K562 (cell line): ENCODE data around the gene PDLIM5. TPM values are rescaled to one million over a fixed set of nuclear protein-coding genes. Genes with fewer than 3 reads are reported as not detected.

ENCODE experiments used
- ARHGAP35 ChIP-seq: fragments of 450-650 bp; IDR thresholded peaks from 2 replicates; pipeline ENCODE4 v1.6.1; 2018; ENCODE audit not compliant: partially characterized antibody
- CBFA2T2 ChIP-seq: fragments of 450-650 bp; conservative IDR thresholded peaks from 2 replicates; pipeline ENCODE4 v1.6.1; 2017; ENCODE audit warnings: mild to moderate bottlenecking
- DIDO1 ChIP-seq: fragments of 450-650 bp; IDR thresholded peaks from 2 replicates; pipeline ENCODE4 v1.6.1; 2016; ENCODE audit warnings: low read depth, missing biosample characterization, missing genetic modification characterization
- EP400 ChIP-seq: fragments of 450-650 bp; IDR thresholded peaks from 2 replicates; pipeline ENCODE4 v1.6.1; 2017; ENCODE audit warnings: antibody characterized with exemption, mild to moderate bottlenecking, moderate library complexity
- MEF2D ChIP-seq: conservative IDR thresholded peaks from 2 replicates; pipeline ENCODE4 v1.6.1; 2016; ENCODE audit warnings: low read depth, missing genetic modification characterization, missing compliant biosample characterization
- MYNN ChIP-seq, 2 experiments: sonication (generic); formaldehyde crosslinking in 1 of 2; IDR thresholded peaks; 2 replicates each; pipeline versions ENCODE4 v1.5.0 to v1.6.1; 2016 to 2020; ENCODE audit warnings: antibody characterized with exemption in 1 of 2, missing genetic modification reagents in 1 of 2
- NFIX ChIP-seq: fragments of 250-450 bp; sonication (Bioruptor Pico); IDR thresholded peaks from 2 replicates; pipeline ENCODE4 v1.4.0; 2020; ENCODE audit warnings: low read depth, mild to moderate bottlenecking, moderate library complexity
- NONO ChIP-seq, 2 experiments: fragments of 200-400 bp in 1 of 2; fragments of 450-650 bp in 1 of 2; formaldehyde crosslinking in 1 of 2; IDR thresholded peaks; 2 replicates each; pipeline ENCODE4 v1.6.1; 2017; ENCODE audit warnings: low read depth in 2 of 2, mild to moderate bottlenecking in 2 of 2, moderate library complexity in 2 of 2, low read length in 1 of 2
- PCBP1 ChIP-seq: fragments of 200-400 bp; formaldehyde crosslinking; IDR thresholded peaks from 2 replicates; pipeline ENCODE4 v1.6.1; 2018; ENCODE audit warnings: mild to moderate bottlenecking, low read depth, low read length; ENCODE audit not compliant: poor library complexity, severe bottlenecking
- PCBP2 ChIP-seq: fragments of 200-400 bp; formaldehyde crosslinking; IDR thresholded peaks from 2 replicates; pipeline ENCODE4 v1.6.1; 2018; ENCODE audit warnings: low read length, low read depth, mild to moderate bottlenecking, moderate library complexity; ENCODE audit not compliant: poor library complexity, severe bottlenecking
- POLR3A ChIP-seq: IDR thresholded peaks from 2 replicates; pipeline ENCODE4 v1.6.1; 2011; ENCODE audit warnings: borderline replicate concordance, mild to moderate bottlenecking, moderate library complexity; ENCODE audit not compliant: insufficient read length, insufficient read depth; ENCODE audit errors: extremely low read depth
- RBFOX2 ChIP-seq: fragments of 200-400 bp; formaldehyde crosslinking; IDR thresholded peaks from 2 replicates; pipeline ENCODE4 v1.6.1; 2017; ENCODE audit warnings: low read depth, mild to moderate bottlenecking, low read length, moderate library complexity
- SOX6 ChIP-seq: fragments of 450-650 bp; IDR thresholded peaks from 2 replicates; pipeline ENCODE4 v1.6.1; 2014; ENCODE audit warnings: mild to moderate bottlenecking
- SRSF1 ChIP-seq: fragments of 200-400 bp; formaldehyde crosslinking; IDR thresholded peaks from 2 replicates; pipeline ENCODE4 v1.6.1; 2017; ENCODE audit warnings: mild to moderate bottlenecking, low read depth, low read length, moderate library complexity
- TAF15 ChIP-seq: fragments of 200-400 bp; formaldehyde crosslinking; IDR thresholded peaks from 2 replicates; pipeline ENCODE4 v1.6.1; 2017; ENCODE audit warnings: mild to moderate bottlenecking, low read depth, low read length, moderate library complexity
- TEAD1 ChIP-seq, 2 experiments: fragments of 450-650 bp in 1 of 2; sonication (generic) in 1 of 2; formaldehyde crosslinking; IDR thresholded peaks; 2 replicates each; pipeline versions ENCODE4 v1.4.0 to v1.8.0; 2020 to 2022; ENCODE audit warnings: mild to moderate bottlenecking in 2 of 2, missing genetic modification reagents in 1 of 2
- ZFPM2 ChIP-seq: fragments of 250-450 bp; sonication (Bioruptor Pico); IDR thresholded peaks from 2 replicates; pipeline ENCODE4 v1.5.1; 2022; ENCODE audit warnings: mild to moderate bottlenecking
- ZNF586 ChIP-seq: fragments of 450-650 bp; formaldehyde crosslinking; conservative IDR thresholded peaks from 2 replicates; pipeline ENCODE4 v1.4.0; 2020; ENCODE audit warnings: mild to moderate bottlenecking, moderate library complexity
- polyA plus RNA-seq, 8 experiments: library from polyadenylated mRNA; depleted of rRNA in 4 of 8; stranded (reverse) in 5 of 8; unstranded in 3 of 8; fragments of >200 nt; fragmentation: Nextera tagmentation in 2 of 8; fragmentation: Illumina TruSeq in 1 of 8; extraction: Ambion mirVana in 2 of 8; extraction: Trizol in 1 of 8; gene quantifications; 2 replicates each; pipeline versions ENCODE4 v1.2.1 to v1.2.3, GENCODE V29; 2011 to 2014; ENCODE audit warnings: inconsistent platforms in 1 of 8, missing spikeins in 1 of 8
- total RNA-seq, 7 experiments: library from RNA; depleted of rRNA in 6 of 7; stranded (reverse); fragments of >200 nt in 6 of 7; fragmentation: Illumina TruSeq in 2 of 7; extraction: Trizol in 2 of 7; gene quantifications; 2 replicates each; pipeline versions ENCODE4 v1.2.1 to v1.2.3, GENCODE V29; 2011 to 2021; ENCODE audit warnings: low replicate concordance in 1 of 7
- TF ChIP-seq, protein P1 (sequence below): IDR thresholded peaks from 3 replicates; pipeline ENCODE4 v1.6.1; 2011; ENCODE audit warnings: borderline replicate concordance, mild to moderate bottlenecking; ENCODE audit not compliant: insufficient read length, insufficient read depth
- TF ChIP-seq, protein P2 (sequence below): fragments of 250-450 bp; sonication (Bioruptor Pico); IDR thresholded peaks from 2 replicates; pipeline ENCODE4 v1.4.0; 2020; ENCODE audit warnings: mild to moderate bottlenecking, moderate library complexity, borderline replicate concordance
- TF ChIP-seq, protein P3 (sequence below): fragments of 450-650 bp; IDR thresholded peaks from 2 replicates; pipeline ENCODE4 v1.6.1; 2018; ENCODE audit not compliant: partially characterized antibody

Gene PDLIM5
- total and polyA plus RNA-seq, 9 of the 15 experiments (the other 6 are each of a cell fraction or from before 2014, with no cell fraction given) = 36.9 to 127 (median 62.5) TPM

DNA sequence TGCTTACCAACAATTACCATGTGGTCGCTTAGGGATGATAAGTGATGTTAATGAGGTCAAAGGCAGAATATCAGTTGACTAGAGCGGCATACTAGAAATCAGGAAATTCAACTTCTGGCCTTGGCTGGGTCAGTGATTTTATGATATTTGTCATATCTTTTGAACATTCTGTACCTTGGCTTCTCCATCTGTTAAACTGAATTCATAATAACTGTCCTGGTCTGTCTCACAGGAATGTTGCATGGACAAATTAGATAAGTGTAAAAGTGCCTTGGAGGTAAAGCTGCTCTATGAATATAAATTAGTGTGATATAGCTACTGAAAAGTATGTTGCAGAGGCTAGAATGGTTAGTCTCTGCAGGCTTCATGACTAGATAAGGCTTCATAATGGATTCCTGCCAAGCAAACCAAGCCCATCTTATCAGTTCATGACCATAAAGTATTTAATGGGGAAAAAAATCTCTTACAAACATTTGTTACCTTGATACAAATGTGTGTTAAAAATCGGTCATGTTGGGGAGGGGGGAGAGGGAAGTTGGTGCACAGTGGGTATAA is 201.4 kb downstream of the PDLIM5 start (continued):
- TF ChIP-seq TAF15 (no peak), RBFOX2 (no peak), ARHGAP35 (no peak), SRSF1 (no peak), POLR3A (no peak), PCBP1 (no peak), NONO (IDR thresholded peaks at IDR 0.05; ENCODE audit: low read depth in 2 of 2, low read length in 1 of 2) (no peak), SOX6 (peak; percentile 49; the same call in 1 of the 2 replicates), MYNN (IDR thresholded peaks at IDR 0.05) (no peak), MYNN (CRISPR knock-in tag; IDR thresholded peaks at IDR 0.05) (no peak), NFIX (CRISPR knock-in tag) (no peak), MEF2D (tag) (no peak), DIDO1 (tag) (no peak), TEAD1 (CRISPR knock-in tag; IDR thresholded peaks at IDR 0.05) (0 out of 4 replicates have a peak, but pooled peaks of 1 of the 2 experiments have one; percentile 32), PCBP2 (no peak), EP400 (no peak), ZFPM2 (no peak), CBFA2T2 (peak; percentile 85), ZNF586 (CRISPR knock-in tag) (no peak)
- TF ChIP-seq, protein P1, sequence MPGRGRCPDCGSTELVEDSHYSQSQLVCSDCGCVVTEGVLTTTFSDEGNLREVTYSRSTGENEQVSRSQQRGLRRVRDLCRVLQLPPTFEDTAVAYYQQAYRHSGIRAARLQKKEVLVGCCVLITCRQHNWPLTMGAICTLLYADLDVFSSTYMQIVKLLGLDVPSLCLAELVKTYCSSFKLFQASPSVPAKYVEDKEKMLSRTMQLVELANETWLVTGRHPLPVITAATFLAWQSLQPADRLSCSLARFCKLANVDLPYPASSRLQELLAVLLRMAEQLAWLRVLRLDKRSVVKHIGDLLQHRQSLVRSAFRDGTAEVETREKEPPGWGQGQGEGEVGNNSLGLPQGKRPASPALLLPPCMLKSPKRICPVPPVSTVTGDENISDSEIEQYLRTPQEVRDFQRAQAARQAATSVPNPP = no peak
- TF ChIP-seq, protein P2, sequence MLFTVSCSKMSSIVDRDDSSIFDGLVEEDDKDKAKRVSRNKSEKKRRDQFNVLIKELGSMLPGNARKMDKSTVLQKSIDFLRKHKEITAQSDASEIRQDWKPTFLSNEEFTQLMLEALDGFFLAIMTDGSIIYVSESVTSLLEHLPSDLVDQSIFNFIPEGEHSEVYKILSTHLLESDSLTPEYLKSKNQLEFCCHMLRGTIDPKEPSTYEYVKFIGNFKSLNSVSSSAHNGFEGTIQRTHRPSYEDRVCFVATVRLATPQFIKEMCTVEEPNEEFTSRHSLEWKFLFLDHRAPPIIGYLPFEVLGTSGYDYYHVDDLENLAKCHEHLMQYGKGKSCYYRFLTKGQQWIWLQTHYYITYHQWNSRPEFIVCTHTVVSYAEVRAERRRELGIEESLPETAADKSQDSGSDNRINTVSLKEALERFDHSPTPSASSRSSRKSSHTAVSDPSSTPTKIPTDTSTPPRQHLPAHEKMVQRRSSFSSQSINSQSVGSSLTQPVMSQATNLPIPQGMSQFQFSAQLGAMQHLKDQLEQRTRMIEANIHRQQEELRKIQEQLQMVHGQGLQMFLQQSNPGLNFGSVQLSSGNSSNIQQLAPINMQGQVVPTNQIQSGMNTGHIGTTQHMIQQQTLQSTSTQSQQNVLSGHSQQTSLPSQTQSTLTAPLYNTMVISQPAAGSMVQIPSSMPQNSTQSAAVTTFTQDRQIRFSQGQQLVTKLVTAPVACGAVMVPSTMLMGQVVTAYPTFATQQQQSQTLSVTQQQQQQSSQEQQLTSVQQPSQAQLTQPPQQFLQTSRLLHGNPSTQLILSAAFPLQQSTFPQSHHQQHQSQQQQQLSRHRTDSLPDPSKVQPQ (CRISPR knock-in tag) = no peak
- TF ChIP-seq, protein P3, sequence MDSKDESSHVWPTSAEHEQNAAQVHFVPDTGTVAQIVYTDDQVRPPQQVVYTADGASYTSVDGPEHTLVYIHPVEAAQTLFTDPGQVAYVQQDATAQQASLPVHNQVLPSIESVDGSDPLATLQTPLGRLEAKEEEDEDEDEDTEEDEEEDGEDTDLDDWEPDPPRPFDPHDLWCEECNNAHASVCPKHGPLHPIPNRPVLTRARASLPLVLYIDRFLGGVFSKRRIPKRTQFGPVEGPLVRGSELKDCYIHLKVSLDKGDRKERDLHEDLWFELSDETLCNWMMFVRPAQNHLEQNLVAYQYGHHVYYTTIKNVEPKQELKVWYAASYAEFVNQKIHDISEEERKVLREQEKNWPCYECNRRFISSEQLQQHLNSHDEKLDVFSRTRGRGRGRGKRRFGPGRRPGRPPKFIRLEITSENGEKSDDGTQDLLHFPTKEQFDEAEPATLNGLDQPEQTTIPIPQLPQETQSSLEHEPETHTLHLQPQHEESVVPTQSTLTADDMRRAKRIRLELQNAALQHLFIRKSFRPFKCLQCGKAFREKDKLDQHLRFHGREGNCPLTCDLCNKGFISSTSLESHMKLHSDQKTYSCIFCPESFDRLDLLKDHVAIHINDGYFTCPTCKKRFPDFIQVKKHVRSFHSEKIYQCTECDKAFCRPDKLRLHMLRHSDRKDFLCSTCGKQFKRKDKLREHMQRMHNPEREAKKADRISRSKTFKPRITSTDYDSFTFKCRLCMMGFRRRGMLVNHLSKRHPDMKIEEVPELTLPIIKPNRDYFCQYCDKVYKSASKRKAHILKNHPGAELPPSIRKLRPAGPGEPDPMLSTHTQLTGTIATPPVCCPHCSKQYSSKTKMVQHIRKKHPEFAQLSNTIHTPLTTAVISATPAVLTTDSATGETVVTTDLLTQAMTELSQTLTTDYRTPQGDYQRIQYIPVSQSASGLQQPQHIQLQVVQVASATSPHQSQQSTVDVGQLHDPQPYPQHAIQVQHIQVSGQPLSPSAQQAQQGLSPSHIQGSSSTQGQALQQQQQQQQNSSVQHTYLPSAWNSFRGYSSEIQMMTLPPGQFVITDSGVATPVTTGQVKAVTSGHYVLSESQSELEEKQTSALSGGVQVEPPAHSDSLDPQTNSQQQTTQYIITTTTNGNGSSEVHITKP = no peak
